Activated CD8-positive, alpha-beta memory T cell treated with anti-CD3 and anti-CD28 coated beads, Interleukin-2, amount 50 U/mL, for 1 hour (primary cell): Measurements from ENCODE around the gene ADAMTSL2.

ENCODE experiments used
- DNase-seq: peaks from one replicate; pipeline ENCODE4 v3.0.0-alpha.2; 2020; ENCODE audit errors: extremely low read depth

The ADAMTSL2 gene

GRCh38 chr9:133575186-133576030 is 40.9 kb downstream of the ADAMTSL2 start:
- DNase-seq, result no peak

DNA sequence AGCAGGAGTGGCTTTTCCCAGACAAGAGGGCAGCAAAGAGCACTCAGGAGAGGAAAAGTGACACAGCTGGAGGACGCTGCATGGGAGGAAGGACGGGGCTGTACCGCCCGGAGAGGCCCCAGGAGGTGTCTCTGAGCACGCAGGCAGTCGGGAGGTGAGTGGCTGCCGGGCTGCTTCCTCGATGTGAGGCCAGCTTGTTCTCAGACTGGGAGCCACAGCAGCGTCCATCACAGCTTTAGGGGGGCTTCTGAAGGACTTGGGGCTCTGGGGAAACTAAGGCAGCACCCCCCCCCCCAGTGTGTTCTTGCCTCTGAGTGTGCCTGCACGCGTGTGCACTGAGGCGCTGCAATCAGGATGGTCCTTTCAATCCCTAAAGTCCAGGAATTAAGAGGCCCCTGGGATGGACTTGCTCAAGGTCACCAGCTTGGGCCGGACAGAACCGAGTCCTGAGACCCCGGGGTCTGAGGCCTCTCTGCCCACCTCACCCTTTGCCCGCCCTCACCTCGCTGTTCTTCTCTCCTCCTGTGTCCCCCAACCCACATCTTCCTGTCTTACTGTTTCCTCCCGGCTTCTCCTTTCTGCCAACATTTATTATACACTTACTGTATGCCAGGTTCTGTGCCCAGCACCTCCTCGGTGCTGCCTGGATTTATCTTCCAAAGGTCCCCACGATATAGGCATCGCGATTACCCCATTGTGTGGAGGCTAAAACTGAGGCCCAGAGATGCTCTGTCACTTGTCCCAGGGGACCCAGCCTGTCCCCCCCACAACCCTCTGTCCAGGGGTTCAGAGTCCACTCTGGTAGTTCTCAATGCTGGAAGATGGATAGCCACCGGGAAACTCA is 41.7 kb downstream of the ADAMTSL2 start:
- DNase-seq, result no peak

DNA sequence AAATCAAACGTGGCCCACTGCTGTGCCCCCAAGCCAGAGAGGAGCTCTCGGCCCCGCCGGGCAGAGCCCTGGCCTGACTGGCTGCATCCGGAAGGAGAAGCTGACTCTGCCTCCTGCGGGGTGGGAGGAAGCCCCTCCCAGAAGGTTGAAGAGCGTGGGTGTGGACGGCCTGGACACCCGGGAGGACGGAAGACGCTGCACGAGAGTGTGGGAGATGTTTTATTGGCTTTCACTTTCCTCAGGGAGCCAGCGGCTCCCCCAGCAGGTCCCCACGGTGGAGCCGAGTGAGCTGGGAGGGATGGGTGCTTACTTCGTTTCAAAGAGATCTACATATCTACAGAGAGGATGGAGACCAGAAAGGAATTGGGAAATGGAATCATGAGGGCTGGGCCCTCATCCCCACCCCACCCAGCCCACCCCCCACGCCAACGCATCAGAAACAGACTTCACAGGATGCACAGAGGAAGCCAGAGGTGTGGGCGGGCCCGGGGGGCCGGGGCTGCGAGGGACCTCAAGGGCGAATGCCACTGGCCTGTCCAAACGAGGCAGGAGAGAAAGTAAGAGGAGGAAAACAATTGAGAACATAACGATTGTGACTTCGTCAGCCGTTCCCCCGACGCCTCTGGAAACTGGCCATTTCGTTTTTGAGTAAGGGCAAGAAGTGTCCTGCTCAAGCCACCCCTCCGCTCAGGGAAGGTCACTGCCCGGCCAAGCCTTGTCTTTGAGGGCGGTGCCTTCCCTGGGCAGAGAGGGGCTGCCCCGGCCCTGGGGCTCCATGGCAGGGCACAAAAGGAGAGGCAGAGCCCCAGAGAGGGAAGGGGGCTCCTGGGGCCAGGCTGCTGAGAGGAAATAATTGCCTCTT is 42.6 kb downstream of the ADAMTSL2 start:
- DNase-seq, result no peak

- DNase-seq, result no peak
Measured at GRCh38 chr9:133577737-133578112, 43.2 kb downstream of the ADAMTSL2 start.

DNA sequence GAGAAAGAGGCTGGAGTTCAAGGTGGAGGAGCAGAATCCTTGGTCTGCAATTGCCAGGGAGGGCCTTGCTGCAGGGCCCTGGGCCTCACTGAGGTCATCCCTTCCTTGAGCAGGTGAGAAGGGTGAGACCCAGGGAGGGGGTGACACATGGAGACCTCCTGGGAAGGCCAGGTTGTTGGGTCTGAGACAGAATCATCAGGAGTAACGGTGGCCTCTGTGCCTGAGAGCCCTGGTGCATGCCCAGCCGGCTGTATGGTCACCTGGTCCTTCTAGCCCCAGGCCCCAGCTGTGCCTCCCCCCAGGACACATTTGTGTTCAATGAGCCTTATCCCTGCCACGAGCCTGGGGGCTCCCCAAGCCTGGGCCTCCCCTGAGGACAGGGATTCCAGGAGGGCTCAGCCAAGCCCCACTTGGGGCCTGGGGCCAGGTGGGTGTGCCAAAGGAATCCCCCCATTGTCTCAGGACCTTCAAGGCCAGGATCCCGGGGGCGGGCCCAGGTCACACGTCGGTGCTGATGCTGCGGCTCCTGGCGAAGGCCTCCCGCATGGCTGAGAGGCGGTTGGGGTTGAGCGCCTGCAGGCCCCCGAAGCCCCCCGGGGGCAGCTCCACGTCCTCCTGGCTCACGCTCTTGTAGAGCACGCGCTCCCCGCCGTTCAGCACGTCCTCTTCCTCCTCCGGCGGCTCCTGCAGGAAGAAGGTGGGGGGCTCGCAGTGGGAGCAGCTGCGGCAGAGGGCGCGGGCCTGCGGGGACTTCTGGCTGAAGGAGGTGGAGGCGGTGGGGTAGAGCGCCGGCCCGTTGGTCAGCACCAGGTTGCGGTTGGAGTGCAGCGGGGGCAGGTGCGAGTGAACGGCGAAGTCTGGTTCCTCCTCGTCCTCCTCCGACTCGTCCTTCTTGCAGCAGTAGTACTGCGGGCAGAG is 44.3 kb downstream of the ADAMTSL2 start:
- no peak for DNase-seq

GRCh38 chr9:133579601-133580418 is 45.3 kb downstream of the ADAMTSL2 start:
- no peak for DNase-seq

- no peak for DNase-seq
Measured at GRCh38 chr9:133580419-133580738, 45.9 kb downstream of the ADAMTSL2 start.

GRCh38 chr9:133581011-133581410 is 46.5 kb downstream of the ADAMTSL2 start:
- no peak for DNase-seq

GRCh38 chr9:133581513-133582343 is 47.2 kb downstream of the ADAMTSL2 start:
- no peak for DNase-seq

GRCh38 chr9:133582501-133583045 is 48.1 kb downstream of the ADAMTSL2 start:
- no peak for DNase-seq

GRCh38 chr9:133583111-133583510 is 48.6 kb downstream of the ADAMTSL2 start:
- no peak for DNase-seq

DNA sequence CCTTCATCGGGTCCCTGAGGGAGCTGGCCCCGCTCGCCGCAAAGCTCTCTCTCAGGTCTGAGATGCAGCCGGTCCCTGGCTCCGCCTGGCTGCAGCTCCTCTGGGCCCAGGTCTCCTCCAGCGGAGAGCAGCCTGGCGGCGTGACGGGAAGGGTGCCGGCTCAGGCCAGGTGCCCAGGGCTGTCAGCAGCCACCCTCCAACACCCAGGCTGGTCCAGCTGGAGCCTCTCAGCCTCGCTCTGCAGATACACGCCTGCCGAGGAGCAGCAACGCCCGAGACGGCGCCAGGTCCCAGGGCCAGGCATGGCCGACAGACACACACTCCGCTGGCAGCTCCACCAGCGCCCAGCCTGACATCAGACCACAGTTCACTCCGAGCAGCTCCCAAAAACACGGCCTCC is 49.1 kb downstream of the ADAMTSL2 start:
- DNase-seq, result no peak

DNA sequence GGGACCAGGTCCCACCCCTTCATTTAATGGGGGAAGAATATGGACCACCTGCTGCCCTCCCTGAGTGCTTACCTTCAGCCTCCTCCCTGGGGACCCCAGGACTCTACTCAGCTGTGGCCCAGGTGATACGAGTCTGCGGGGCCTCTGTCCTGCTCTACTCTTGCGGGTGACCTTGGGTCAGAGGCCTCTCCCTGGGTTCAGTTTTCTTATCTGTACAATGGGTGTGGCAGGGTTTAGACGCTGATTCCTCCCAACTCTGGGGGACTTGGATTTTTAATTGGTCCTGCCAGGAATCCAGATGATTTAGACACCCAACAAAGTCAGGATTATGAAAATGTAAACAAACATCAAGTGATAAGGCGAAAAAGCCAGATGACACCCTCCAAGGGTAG is 49.7 kb downstream of the ADAMTSL2 start:
- DNase-seq, result no peak

DNA sequence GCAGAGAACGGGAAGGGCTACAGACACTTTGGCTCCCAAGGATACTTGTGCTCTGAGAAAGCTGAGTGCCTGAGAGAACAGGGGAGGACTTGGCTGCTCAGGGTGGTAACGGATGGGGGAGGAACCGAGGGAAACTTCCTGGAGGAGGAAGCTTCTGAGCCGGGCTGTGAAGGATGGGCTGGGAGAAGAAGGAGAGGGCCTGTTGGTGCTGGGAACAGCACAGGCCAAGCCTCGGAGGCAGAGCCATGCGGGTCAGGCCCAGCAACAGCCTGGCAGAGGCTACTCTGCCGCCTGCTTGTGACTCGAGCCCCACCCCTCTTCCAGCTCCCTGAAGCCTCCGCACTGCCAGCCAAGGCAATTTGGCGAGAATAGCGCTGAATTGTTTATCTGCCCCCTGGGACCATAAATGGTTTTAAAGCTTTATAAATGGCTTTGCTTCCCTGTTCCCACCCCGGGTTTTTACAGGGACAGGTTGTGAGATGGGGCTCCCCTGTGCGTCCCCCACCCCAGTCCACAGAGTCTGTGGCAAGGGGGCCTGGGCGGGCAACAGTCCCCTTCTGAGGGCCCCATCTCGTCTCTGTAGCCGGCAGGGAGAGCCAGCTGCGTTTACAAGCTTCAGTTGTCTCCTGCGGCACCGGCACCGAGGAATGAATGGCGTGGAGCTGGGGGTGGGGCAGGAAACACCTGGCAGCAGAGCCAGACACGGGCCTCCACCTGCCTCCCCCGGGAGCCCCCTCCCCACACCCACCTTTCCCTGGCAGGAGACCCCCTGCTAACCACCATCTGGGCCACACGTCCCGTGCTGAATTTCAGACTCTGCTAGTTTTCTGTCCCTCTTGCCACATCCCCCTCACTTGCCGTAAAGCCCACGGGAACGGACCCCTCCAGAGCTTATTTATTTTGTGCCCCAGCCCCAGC is 50.3 kb downstream of the ADAMTSL2 start:
- DNase-seq, result no peak

DNA sequence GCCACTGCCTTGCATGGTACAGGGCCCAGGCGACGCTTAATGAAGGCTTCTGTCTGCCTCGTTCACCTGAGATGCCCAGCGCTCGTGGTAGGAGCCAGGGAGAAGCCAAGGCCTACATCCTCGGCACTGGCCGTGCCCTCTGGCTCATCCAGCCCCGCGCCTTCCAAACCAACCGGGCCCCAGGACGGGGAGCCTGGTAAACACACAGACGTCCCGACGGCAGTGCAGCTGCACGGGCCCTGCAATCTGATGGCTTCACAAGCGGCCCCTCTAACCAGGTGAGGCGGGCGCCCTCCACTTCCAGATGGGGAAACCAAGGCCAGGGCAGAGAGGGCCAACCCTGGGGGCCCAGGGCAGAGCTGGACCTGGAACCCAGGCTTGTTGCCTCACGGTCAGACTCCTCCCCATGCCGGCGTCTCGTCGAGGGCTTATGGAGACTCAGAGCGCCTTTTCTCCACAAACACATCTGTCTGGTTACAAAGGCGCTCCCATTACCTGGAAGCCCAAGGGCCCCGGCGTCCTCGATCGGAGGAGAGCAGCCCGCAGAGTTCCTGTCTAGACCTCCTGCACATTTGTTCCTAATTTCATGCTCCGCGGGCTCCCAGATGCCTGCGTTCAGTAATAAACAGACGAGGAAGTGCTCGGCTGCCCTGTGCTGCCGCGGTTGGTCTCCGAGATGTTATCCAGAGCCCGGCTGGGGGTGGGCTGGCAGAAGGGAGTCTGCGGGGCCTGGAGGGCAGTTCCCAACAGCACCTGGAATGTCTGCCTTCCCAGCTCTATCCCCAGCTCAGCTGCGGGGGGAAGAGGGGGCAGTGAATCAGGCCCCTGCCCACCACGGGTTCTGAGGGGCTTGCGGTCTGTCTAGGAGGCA is 51.2 kb downstream of the ADAMTSL2 start:
- no peak for DNase-seq

DNA sequence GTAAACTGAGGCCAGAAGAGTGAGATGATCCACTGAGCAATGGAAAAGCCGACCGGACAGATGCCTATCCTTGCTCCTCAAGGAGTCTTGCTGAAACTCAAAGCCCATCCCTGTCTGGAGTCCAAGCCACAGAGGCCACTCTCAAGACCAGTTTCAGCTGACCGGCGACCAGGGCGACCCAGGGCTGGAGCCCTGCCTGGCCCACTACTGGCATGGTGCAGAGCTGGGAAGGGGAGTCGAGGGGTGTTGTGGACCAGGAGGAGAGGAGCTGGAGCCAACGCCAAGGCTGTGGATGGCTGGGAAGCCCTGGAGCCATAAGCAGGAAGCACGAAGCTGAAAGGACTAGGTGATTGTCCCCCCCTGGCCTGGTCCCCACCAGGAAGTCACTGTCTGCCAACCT is 52.5 kb downstream of the ADAMTSL2 start:
- no peak for DNase-seq

GRCh38 chr9:133587466-133587865 is 53.0 kb downstream of the ADAMTSL2 start:
- no peak for DNase-seq
